GM19467 (cell line): ENCODE results near the gene HEXIM1.
"Not testable (repeated sequence)": the region's sequence is repeated elsewhere in the genome, so short reads cannot be mapped to it uniquely, and the experiment has no call there.

Source experiments
- ATAC-seq: cut with Tn5 transposase; IDR thresholded peaks from one replicate; pipeline ENCODE4 v1.9.1; 2021; ENCODE audit warnings: mild to moderate bottlenecking, moderate library complexity; ENCODE audit not compliant: unreplicated experiment

HEXIM1 gene

GRCh38 chr17:45112559-45113423 lies 35.5 kb upstream of the HEXIM1 start:
- ATAC-seq = no peak

DNA sequence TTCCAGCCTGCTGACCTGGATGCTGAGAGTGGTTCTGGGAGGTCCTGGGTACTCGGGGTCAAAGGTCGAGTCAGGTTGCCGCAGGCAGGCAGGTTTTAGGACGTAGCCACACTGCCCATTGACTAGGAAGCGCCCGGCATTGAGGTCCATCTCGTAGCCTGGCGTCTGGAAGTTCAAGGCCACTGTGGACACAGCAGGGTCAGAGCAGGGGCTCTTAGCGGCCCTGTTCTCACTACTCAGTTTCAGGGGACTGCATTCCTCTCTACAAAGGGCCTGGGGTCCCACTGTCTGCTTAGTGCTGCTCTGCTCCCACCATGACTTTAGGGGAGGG lies 34.9 kb upstream of the HEXIM1 start:
- no peak for ATAC-seq

DNA sequence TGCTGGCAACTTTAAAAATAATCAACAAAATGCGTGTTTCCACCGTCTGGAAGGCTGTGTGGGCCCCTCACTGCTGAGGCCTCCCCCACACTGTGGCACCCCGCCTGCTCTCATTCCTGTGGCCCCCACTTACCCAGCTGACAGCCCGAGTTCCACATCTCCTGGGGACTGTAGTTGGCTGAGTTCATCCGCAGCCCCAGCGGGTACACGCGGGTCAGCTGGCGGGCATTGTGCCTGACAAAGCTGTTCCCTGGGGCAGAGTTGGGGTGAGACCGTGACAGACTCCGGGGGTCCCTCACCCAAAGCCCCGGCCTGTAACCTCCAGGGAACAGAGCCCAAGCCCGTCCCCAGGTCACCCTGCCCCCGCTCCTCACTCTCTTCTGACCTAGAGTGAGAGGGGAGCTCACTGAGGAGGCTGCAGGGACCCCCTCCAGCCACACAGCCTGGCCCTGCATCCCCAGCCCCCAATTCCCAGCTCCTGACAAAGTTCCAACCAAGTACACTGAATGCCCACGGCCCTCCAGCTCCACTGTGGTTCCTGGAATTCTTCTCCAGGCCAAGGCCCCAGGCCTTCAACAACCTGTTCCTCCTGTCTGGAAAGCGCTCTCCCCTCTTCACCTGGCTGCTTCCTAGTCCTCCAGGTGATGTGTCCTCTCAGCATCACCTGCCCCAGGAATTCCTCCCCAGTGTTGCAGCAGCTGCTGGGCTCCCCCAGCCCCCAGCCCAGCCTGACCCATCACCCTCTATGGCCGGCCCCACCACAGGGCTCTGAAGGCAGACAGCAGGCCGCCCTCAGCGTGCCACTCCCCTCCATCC lies 34.0 kb upstream of the HEXIM1 start:
- no peak for ATAC-seq

GRCh38 chr17:45115015-45115625 lies 33.2 kb upstream of the HEXIM1 start:
- no peak for ATAC-seq

GRCh38 chr17:45115871-45116270 lies 32.4 kb upstream of the HEXIM1 start:
- ATAC-seq = no peak

GRCh38 chr17:45116434-45117016 lies 31.8 kb upstream of the HEXIM1 start:
- ATAC-seq = no peak

- ATAC-seq = no peak
These were observed 30.9 kb upstream of the HEXIM1 start for GRCh38 chr17:45117334-45117733.

DNA sequence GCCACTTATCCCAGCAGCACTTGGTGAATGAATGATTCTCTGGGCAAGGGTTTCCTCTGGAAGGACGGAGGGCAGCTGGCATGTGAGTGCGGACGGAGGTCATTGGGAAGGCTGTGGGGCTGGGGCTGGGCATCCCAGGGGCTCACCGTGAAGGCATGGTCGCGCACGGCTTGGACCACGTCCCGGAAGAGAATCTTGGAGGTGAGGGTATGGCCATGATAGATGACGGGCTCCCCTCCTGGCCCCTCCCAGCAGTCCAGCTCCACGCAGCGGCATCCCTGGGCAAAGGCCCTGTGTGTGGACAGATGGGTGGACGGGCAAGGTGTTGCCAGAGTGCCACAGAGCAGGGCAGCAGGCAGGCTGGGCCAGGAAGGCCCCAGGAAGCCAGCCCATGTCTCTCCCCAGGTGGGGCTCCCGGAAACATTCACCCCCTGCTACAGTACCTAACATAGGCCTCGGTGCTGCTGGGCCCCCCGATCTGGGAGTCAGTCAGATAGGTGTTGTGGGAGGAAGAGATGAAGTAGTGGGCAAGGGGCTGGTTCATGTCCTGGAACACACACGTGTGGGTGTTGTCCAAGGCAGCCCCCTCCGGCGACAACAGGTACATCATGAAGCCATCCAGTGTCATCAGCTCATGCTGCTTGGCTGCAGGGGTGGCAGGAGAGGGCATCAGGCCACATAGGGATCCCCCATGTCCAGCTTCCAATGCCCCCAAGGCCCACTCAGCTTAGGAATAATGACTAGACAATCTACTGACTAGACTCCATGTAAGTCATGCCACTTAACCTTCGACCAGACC lies 30.2 kb upstream of the HEXIM1 start:
- no peak for ATAC-seq

DNA sequence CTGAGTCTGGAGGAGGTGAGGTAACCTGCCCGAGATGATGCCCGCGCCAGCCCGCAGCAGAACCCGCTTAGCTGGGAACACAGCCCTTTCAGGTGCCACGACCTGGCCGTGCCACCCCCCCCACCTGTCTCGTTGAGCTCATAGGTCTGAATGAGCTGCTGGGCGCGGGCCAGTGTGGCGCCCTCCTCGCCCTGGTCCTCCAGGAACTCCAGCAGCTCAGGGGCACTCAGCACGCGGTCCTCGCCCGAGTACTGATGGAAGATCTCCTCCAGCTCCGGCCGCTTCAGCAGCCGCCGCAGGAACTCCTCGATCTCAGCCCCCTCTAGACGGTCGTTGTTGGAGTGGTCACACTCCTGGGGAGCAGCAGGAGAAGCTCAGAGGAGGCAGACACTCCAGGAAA lies 29.6 kb upstream of the HEXIM1 start:
- ATAC-seq = no peak

- no peak for ATAC-seq
These were observed 28.3 kb upstream of the HEXIM1 start for GRCh38 chr17:45119964-45120363.

- no peak for ATAC-seq
These were observed 27.7 kb upstream of the HEXIM1 start for GRCh38 chr17:45120558-45120957.

GRCh38 chr17:45121055-45121454 lies 27.2 kb upstream of the HEXIM1 start:
- ATAC-seq = no peak

GRCh38 chr17:45123076-45123770 lies 25.1 kb upstream of the HEXIM1 start:
- no peak for ATAC-seq

DNA sequence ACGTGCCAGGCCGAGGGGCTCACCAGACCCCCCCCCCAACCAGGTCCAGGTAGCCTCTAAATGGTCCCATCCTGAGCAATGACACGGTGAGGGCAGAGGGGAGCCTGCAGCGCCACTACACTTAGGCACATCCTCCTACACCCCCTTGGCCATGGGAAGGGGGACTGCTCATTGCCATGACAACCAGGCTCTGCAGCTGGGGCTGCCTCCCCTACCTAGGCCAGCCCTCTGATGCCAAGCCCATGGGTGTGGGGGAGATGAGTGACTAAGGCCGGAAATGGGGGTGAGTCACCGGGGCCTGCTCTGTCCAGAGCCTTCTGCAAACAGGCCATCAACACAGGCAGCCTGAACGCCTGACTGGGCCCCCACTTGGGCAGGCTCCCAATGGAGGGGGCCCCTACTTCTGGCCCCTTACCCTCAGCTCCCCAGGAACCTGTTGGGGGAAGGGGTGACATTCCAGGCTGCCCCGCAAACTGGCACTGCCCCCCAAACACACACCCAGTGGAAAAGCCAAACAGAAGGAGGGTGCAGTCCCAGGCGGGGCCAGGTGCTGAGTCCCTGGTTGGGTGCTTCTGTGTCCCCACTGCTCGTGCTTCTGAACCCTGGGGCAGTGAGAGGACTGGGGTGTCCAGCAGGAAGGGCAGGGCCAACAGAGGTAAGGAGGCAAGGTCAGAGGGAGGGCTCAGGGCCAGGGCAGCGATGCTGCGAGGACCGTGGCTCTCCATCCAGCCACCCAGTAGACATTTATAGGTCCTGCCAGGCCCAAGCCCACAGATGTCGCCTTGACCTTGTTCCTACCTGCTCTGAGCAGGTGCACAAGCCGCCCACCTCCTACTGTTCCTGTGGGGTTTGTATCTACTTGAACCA lies 24.1 kb upstream of the HEXIM1 start:
- ATAC-seq = no peak

- not testable (repeated sequence) for ATAC-seq
These were observed 23.5 kb upstream of the HEXIM1 start for GRCh38 chr17:45124797-45125122.

DNA sequence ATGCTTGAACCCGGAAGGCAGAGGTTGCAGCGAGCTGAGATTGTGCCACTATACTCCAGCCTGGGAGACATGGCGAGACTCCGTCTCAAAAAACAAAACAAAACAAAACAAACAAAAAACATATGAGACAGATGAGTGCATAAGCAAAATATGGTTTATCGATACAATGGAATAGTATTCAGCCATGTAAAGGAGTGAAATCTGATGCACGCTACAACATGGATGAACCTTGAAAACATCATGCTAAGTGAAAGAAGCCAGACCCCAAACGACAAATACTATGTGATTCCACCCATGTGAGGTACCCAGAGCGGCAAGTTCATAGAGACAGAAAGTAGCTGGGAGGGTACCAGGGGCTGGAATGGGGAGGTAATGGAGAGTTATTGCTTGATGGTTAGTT lies 22.8 kb upstream of the HEXIM1 start:
- ATAC-seq = no peak

DNA sequence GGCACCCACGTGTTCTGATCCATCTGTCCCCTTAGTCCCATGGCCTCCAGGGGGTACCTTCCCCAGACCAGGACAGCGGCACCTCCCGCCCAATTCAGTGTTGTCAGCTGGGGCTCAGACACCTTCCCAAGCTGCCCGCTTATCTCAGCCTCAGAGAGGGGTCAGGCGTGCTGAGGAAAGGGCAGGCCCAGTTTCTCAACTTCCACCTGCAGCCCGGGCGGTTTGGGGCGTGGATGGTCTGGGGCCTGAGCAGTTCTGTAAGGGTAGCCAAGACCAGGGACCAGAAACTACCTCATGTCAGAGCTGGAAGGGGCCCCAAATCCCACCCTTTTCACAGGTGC lies 21.1 kb upstream of the HEXIM1 start:
- ATAC-seq = no peak

DNA sequence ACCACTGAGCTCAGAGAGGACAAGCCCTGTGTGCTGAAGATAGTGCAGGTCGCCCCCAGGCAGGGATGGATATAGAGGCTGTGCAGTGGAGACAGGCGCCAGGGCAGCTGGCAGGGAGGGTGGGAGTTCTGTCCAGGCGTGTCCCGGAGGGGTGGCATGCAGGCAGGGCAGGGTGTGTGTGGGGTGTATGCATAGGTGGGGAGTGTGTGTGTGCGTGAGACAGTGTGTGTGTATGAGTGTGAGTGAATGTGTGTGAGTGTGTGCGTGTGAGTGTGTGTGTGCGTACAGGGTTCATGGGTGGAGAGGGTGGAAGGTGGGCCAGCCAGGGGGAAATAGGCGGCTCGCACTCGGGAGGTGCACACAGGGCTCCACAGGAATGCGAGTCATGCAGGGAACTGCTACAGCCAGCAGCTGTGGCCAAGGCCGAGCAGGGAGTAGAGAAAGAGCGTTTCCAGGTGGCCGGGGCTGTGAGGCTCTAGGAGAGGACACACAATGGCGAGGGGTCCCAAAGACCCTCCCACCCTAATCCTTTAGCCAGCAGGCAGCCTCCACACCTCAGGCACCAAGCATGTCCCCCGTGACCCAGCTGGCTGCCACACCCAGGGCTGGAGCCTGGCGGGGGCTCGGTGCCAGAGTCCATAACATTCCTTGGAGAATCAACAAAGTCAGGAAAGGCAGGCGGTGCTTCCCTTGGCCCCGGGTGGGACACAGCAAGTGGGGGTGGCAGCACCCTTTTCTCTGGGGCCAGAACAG lies 20.6 kb upstream of the HEXIM1 start:
- ATAC-seq = no peak

GRCh38 chr17:45128331-45128730 lies 19.9 kb upstream of the HEXIM1 start:
- no peak for ATAC-seq
